GM23248 (cell line): ENCODE measurements around the gene TENT4A.

Source experiments
- EZH2 ChIP-seq: fragments of 200-600 bp; sonication (generic); IDR thresholded peaks from 2 replicates; pipeline ENCODE4 v1.6.1; 2018; ENCODE audit warnings: antibody characterized with exemption, mild to moderate bottlenecking; ENCODE audit not compliant: insufficient read depth, poor library complexity, severe bottlenecking
- EZH2phosphoT487 ChIP-seq: fragments of 200-600 bp; sonication (generic); IDR thresholded peaks from 2 replicates; pipeline ENCODE4 v1.6.1; 2018; ENCODE audit warnings: antibody characterized with exemption, moderate library complexity, mild to moderate bottlenecking, low read depth; ENCODE audit not compliant: insufficient read depth

DNA sequence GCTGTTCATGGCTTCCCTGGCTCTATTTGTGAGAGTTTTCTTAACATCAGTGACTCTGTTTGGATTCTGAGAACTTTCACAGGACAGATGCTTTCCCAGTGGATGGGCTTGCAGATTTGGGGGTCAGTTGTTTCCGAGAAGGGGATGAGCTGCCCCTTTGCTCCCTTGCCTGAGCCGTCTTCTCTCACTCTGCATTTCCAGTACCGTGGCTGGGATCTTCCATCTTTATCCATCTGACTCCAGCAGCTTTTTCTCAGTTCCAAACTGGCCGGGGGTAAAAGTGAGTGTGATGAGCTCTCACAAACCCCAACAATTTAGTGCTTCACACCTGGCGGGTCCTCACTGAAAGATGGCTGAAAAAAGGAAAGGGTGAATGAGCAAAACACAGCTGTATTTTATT is 79.1 kb downstream of the TENT4A start:
- no peak for TF ChIP-seq EZH2phosphoT487
- TF ChIP-seq EZH2: no peak
